ENCODE measurements around the gene CCDC117.

- TF ChIP-seq CTCF (IDR thresholded peaks at IDR 0.05) (no peak), EP300 (IDR thresholded peaks at IDR 0.05) (no peak)
These were observed 36.3 kb downstream of the CCDC117 start for GRCh38 chr22:28808716-28809355.
